Adipose tissue (tissue), 3 donors: ENCODE results near the gene GAGE2A. TPM values are rescaled to one million over a fixed set of nuclear protein-coding genes. Genes with fewer than 3 reads are reported as not detected.
"Not testable (repeated sequence)": the region's sequence is repeated elsewhere in the genome, so short reads cannot be mapped to it uniquely, and the experiment has no call there.

Source experiments
- H3K27ac ChIP-seq: one replicate; pipeline ENCODE4 v1.5.1; 2013; ENCODE audit warnings: low read depth, low read length
- WGBS, 3 donors: extraction: QIAGEN DNeasy Blood & Tissue Kit; methylation state at CpG; one replicate each; pipeline ENCODE4 v1.1.7; 2013; 5-methylcytosine and 5-hydroxymethylcytosine counted together
- polyA plus RNA-seq, 3 donors: library from polyadenylated mRNA; stranded (reverse); fragments of 200-250 nt; gene quantifications; one replicate each; pipeline ENCODE4 v1.2.3, GENCODE V29; 2013
- donor health status: healthy with polysubstance abuse.
- donor health status: Bipolar disorder and iron deficiency.
- donor health status: healthy.

GAGE2A gene, protein sequence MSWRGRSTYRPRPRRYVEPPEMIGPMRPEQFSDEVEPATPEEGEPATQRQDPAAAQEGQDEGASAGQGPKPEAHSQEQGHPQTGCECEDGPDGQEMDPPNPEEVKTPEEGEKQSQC
- not detected for polyA plus RNA-seq

DNA sequence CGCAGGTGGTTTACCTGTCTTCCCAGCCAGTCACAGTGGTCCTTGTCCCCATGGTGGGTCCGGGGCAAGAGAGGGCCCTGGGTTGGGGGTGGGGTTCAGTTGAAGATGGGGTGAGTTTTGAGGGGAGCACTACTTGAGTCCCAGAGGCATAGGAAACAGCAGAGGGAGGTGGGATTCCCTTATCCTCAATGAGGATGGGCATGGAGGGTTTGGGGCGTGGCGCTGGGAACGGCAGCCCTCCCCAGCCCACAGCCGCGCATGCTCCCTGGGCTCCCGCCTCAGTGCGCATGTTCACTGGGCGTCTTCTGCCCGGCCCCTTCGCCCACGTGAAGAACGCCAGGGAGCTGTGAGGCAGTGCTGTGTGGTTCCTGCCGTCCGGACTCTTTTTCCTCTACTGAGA, at the start of gene GAGE2A:
Gene GAGE2A, plus strand, starts transcription at position 301 of the 400 bp plus-strand sequence. CDS start 1,155 bp downstream, outside the sequence.
- no CpG with 5 or more reads among the region's 16 CpGs for WGBS, 3 donors

DNA sequence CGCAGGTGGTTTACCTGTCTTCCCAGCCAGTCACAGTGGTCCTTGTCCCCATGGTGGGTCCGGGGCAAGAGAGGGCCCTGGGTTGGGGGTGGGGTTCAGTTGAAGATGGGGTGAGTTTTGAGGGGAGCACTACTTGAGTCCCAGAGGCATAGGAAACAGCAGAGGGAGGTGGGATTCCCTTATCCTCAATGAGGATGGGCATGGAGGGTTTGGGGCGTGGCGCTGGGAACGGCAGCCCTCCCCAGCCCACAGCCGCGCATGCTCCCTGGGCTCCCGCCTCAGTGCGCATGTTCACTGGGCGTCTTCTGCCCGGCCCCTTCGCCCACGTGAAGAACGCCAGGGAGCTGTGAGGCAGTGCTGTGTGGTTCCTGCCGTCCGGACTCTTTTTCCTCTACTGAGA, 47.9 kb upstream of the GAGE2A start, which contains the start of gene GAGE12D:
Gene GAGE12D, plus strand, starts transcription at position 301 of the 400 bp plus-strand sequence. CDS start 1,155 bp downstream, outside the sequence.
- not testable (repeated sequence) for H3K27ac ChIP-seq
- WGBS, 3 donors = no CpG with 5 or more reads among the region's 16 CpGs

More for the DNA sequence above, at the start of gene GAGE2A:
- not testable (repeated sequence) for H3K27ac ChIP-seq

DNA sequence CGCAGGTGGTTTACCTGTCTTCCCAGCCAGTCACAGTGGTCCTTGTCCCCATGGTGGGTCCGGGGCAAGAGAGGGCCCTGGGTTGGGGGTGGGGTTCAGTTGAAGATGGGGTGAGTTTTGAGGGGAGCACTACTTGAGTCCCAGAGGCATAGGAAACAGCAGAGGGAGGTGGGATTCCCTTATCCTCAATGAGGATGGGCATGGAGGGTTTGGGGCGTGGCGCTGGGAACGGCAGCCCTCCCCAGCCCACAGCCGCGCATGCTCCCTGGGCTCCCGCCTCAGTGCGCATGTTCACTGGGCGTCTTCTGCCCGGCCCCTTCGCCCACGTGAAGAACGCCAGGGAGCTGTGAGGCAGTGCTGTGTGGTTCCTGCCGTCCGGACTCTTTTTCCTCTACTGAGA, 38.3 kb upstream of the GAGE2A start, which contains the start of gene GAGE12E:
Gene GAGE12E, plus strand, starts transcription at position 301 of the 400 bp plus-strand sequence. CDS start 1,155 bp downstream, outside the sequence.
- not testable (repeated sequence) for H3K27ac ChIP-seq
- WGBS, 3 donors = no CpG with 5 or more reads among the region's 16 CpGs

DNA sequence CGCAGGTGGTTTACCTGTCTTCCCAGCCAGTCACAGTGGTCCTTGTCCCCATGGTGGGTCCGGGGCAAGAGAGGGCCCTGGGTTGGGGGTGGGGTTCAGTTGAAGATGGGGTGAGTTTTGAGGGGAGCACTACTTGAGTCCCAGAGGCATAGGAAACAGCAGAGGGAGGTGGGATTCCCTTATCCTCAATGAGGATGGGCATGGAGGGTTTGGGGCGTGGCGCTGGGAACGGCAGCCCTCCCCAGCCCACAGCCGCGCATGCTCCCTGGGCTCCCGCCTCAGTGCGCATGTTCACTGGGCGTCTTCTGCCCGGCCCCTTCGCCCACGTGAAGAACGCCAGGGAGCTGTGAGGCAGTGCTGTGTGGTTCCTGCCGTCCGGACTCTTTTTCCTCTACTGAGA, 28.8 kb upstream of the GAGE2A start, which contains the start of gene GAGE12F:
Gene GAGE12F, plus strand, starts transcription at position 301 of the 400 bp plus-strand sequence. CDS start 1,155 bp downstream, outside the sequence.
- not testable (repeated sequence) for H3K27ac ChIP-seq
- no CpG with 5 or more reads among the region's 16 CpGs for WGBS, 3 donors

DNA sequence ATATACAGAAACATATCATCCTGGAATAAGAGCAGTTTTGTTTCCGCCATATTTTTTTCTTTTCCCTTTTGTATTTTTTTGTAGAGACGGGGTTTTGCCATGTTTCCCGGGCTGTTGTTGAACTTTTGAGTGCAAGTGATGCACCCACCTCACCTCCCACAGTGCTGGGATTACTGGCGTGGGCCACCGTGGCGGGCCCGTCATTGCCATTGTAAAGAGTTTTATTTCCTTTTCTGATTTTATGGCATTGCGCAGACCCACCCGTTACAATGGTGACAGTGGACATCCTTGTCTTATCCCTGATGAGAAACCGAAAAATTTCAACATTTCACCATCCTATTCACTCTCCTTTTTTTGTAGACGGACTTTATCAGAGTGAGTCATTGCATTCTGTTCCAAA, 20.6 kb upstream of the GAGE2A start:
- not testable (repeated sequence) for H3K27ac ChIP-seq
- no CpG with 5 or more reads among the region's 11 CpGs for WGBS, 3 donors

DNA sequence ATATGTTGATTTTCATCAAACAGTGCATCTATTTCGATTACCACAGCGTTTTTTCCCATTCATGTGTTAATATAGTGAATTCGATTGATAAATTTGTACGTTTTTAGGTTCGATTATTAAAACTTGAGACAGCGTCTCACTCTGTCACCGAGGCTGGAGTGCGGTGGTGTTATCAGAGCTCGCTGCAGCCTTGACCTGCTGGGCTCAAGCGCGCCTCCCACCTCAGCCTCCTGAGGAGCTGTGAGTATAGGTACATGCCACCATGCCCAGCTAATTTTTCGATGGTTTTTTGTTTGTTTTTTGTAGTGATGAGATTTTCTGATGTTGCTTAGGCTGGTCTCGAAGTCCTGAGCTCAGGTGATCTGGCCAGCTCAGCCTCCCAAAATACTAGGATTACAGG, 20.1 kb upstream of the GAGE2A start:
- H3K27ac ChIP-seq = not testable (repeated sequence)
- no CpG with 5 or more reads among the region's 13 CpGs for WGBS, 3 donors

DNA sequence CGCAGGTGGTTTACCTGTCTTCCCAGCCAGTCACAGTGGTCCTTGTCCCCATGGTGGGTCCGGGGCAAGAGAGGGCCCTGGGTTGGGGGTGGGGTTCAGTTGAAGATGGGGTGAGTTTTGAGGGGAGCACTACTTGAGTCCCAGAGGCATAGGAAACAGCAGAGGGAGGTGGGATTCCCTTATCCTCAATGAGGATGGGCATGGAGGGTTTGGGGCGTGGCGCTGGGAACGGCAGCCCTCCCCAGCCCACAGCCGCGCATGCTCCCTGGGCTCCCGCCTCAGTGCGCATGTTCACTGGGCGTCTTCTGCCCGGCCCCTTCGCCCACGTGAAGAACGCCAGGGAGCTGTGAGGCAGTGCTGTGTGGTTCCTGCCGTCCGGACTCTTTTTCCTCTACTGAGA, 19.2 kb upstream of the GAGE2A start, which contains the start of gene GAGE12G:
Gene GAGE12G, plus strand, starts transcription at position 301 of the 400 bp plus-strand sequence. CDS start 1,155 bp downstream, outside the sequence.
- not testable (repeated sequence) for H3K27ac ChIP-seq
- WGBS, 3 donors = no CpG with 5 or more reads among the region's 16 CpGs

DNA sequence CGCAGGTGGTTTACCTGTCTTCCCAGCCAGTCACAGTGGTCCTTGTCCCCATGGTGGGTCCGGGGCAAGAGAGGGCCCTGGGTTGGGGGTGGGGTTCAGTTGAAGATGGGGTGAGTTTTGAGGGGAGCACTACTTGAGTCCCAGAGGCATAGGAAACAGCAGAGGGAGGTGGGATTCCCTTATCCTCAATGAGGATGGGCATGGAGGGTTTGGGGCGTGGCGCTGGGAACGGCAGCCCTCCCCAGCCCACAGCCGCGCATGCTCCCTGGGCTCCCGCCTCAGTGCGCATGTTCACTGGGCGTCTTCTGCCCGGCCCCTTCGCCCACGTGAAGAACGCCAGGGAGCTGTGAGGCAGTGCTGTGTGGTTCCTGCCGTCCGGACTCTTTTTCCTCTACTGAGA, 9.6 kb upstream of the GAGE2A start, which contains the start of gene GAGE12H:
Gene GAGE12H, plus strand, starts transcription at position 301 of the 400 bp plus-strand sequence. CDS start 1,155 bp downstream, outside the sequence.
- no CpG with 5 or more reads among the region's 16 CpGs for WGBS, 3 donors
- not testable (repeated sequence) for H3K27ac ChIP-seq

DNA sequence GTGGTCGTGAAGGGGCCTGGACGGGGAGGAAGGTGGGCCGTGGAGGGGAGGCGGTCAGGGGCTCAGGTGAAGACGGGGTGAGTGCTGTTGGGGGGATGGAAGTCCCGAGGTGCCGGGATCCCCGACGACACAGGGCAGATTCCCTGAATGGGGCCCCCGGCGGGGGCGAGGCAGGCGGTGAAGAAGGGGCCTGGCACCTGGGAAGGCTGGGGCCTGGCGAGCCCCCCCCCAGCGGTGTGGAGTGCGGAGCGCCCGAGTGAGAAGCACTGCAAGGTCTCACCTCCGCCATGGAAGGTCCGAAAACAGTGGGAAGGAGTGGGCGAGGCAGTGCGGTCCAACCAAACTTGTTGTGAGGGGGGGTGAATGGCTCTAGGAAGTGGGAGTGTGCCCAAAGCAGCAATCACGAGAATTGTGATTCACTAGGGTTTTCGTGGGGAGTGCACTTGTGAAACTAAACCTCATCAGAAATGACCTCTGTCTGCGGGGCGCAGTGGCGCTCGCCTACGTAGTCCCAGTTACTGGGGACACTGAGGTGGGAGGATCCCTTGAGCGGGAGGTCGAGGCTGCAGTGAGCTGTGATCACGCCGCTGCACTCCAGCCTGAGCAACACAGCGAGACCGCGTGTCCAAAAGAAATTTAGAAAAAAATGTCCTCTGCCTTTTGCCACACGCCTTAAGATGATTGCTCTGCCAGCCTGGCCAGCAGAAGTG, 628 bp downstream of the GAGE2A start:
- 89 to 91% (median 90%) methylated on average over 24 to 25 of the region's 37 CpGs for WGBS, 3 donors
- H3K27ac ChIP-seq = not testable (repeated sequence)

DNA sequence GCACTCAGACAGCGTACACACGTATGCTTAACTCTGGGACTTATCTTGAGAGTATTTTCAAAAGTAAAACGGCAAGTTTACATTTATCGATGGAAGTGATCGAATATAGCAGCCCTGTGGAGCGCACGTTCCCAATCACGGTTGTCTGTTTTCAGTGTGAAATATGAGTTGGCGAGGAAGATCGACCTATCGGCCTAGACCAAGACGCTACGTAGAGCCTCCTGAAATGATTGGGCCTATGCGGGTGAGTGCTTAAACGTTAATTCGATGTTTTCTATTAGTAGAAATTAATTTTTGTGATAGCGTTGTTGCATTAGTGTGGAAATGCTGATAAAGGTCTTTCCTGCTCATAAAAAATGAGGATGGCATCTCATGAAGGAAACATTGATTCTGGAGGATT, 1.2 kb downstream of the GAGE2A start:
- 91 to 92% (median 91%) methylated on average over 10 to 11 of the region's 17 CpGs for whole genome bisulfite sequencing, 3 donors
- not testable (repeated sequence) for H3K27ac ChIP-seq

DNA sequence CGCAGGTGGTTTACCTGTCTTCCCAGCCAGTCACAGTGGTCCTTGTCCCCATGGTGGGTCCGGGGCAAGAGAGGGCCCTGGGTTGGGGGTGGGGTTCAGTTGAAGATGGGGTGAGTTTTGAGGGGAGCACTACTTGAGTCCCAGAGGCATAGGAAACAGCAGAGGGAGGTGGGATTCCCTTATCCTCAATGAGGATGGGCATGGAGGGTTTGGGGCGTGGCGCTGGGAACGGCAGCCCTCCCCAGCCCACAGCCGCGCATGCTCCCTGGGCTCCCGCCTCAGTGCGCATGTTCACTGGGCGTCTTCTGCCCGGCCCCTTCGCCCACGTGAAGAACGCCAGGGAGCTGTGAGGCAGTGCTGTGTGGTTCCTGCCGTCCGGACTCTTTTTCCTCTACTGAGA, 9.4 kb downstream of the GAGE2A start, which contains the start of gene GAGE1:
Gene GAGE1, plus strand, starts transcription at position 301 of the 400 bp plus-strand sequence. CDS start 1,155 bp downstream, outside the sequence.
- H3K27ac ChIP-seq = not testable (repeated sequence)
- WGBS, 3 donors = no CpG with 5 or more reads among the region's 16 CpGs

DNA sequence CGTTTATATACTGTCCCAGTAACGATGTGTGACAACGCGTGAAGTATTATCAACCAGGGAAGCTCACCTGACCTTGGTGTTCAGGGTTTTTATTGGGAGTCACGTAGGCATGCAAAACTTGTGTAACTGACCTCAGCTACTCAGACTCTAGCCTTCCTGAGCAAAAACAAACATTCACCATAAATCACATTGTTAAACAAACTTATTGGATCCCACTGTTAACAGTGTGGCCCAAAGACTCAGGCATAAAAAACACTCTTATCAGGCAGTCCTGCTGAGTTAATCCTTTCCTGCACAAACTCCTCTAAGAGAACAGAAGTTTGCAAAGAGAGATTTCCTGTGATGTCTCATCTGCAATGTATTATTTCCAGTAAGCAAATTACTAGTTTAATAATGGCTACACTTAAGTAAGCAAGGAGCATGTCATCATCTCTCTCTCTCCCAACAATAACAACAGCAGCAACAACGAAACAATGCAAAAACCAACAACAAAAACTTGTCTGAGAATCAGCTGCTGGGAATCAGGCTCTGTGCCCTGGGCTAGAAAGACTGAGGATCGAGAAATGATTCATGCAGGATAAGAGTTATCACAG, 21.5 kb downstream of the GAGE2A start:
- H3K27ac ChIP-seq = no peak overlapping the region

DNA sequence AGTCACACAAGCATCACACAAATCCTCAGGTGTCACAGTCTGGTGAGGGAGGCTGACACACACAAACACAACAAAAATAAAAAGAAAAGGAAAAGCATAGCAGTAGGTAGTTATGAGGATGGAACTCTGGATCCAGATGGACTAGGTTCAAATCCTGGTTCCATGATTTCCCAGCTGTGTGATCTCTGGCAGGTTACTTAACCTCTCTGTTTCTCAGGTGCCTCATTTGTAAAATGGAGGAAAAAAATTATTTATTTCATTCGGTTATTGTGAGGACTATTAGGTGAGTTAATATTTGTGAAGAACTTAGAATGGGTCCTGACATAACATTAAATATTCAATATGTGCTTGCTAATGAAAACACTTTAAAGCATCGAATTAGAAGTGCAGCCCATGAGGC, 29.3 kb downstream of the GAGE2A start:
- WGBS, 3 donors = 80 to 93% (median 80%) methylated on average over 2 of the region's 2 CpGs
- H3K27ac ChIP-seq = no peak overlapping the region

More for the DNA sequence above, 21.5 kb downstream of the GAGE2A start:
- 23 to 49% (median 39%) methylated on average over 7 of the region's 7 CpGs for WGBS, 3 donors

DNA sequence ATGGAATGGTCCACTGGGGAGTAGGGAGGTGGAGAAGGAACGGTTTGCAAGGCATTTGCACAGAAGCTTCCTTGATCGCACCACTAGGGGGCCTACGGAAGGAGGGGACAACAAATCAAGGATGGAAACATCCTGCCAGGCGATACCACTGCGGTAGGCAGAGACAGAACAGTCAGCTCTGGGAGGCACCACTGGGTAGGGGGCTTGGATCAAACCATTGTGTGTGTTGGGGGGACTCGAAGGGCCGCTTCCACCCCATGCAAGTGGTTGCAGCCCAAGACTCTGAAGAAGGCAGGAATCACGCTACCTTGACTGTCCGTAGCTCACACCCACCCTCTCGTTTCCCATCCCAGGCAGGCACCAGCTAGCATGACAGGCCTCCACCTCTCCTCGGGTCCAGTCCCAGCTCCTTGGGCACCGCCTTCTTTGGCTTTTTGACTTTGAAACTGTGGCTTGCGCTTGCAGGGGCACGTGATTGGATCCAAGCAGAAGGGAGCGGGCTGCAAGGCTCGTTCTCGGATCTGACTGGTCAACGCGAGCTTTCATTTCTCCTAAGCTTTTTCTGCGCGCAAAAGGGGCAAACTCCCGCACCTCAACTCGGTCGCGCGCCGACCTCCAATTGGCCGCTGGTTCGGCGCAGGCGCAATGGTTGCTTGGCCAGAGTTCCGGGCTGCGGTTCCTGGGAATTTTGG, 37.9 kb downstream of the GAGE2A start:
- H3K27ac ChIP-seq = no peak overlapping the region
- 45 to 67% (median 60%) methylated on average over 29 to 33 of the region's 33 CpGs for WGBS, 3 donors

DNA sequence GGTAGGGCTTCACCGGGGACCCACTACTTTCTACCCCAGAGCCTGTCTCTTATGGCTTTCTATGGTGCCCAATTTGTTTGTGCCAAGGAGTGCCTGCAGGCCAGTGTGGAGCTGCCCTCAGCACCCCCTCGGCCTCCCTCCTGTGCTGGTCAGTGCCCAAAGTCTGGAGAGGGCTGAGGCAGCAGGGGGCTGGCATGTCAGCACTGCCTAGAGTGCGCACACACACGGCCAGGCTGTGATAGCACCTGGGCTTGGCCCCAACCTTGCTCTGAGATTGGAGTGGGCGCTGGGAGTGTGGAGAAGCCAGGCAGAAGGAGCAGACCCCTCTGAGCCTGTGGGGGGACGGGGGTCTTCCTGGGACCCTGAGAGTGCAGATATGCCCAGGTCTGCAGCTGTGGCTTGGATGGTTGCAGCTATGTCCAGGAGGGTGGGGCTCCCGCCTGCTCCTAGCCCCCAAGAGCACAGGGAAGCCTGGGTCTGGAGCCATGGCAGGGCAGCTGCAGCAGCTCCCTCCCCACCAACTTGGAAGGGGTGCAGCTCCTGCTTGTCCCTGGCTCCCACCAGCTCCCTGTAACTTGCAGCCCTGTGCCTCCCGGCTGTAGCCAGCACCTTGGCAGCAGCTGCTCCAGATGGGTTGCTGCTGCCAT, 55.8 kb downstream of the GAGE2A start:
- 71 to 89% (median 86%) methylated on average over 6 to 8 of the region's 8 CpGs for WGBS, 3 donors
- no peak overlapping the region for H3K27ac ChIP-seq
